IMR-90 (cell line): ENCODE results near the gene CST9. TPM values are rescaled to one million over a fixed set of nuclear protein-coding genes. Genes with fewer than 3 reads are reported as not detected.

Experiments used
- ATAC-seq: fragments of 200-7000 bp; cut with Tn5 transposase; 2 replicates; pipeline ENCODE4 v1.9.1; 2020; ENCODE audit warnings: low read depth, mild to moderate bottlenecking, moderate library complexity
- BruUV-seq: library from RNA; stranded (reverse); fragments of 400-500 nt; replicated peaks from 2 replicates; lab custom pipeline; 2021; lab: Mats Ljungman, UMichigan
- CTCF ChIA-PET: fragments of 300-600 bp; formaldehyde crosslinking; extraction: SDS; loops from one replicate; lab custom pipeline; 2021; ENCODE audit warnings: antibody characterized with exemption; lab: Yijun Ruan, JAX
- POLR2A ChIA-PET: fragments of 300-600 bp; sonication (Branson Sonifier 250); formaldehyde crosslinking; loops from one replicate; lab custom pipeline; 2022; ENCODE audit warnings: antibody characterized with exemption; ENCODE audit not compliant: unreplicated experiment; lab: Charles Lee
- DNase-seq: peaks from one replicate; pipeline ENCODE4 v3.0.0; 2013
- H2AFZ ChIP-seq: replicated peaks from 2 replicates; pipeline ENCODE3; 2013; ENCODE audit warnings: low read length, mild to moderate bottlenecking; ENCODE audit not compliant: poor library complexity
- H2AK5ac ChIP-seq: 2 replicates; pipeline ENCODE4 v1.6.1; 2013; ENCODE audit warnings: low read depth, low read length, inconsistent platforms
- H2AK9ac ChIP-seq: replicated peaks from 2 replicates; pipeline ENCODE3; 2013; ENCODE audit warnings: mild to moderate bottlenecking, low read depth, low read length, moderate library complexity; ENCODE audit not compliant: poor library complexity
- H2BK120ac ChIP-seq: 2 replicates; pipeline ENCODE4 v1.6.1; 2013; ENCODE audit warnings: low read depth, low read length, inconsistent platforms
- H2BK15ac ChIP-seq: 3 replicates; pipeline ENCODE4 v1.6.1; 2013; ENCODE audit warnings: low read depth, low read length, inconsistent platforms
- H2BK20ac ChIP-seq: 2 replicates; pipeline ENCODE4 v1.6.1; 2013; ENCODE audit warnings: low read depth, mild to moderate bottlenecking, inconsistent platforms, low read length, moderate library complexity
- H2BK5ac ChIP-seq: 2 replicates; pipeline ENCODE4 v1.6.1; 2013; ENCODE audit warnings: mild to moderate bottlenecking, low read depth, low read length, inconsistent platforms; ENCODE audit not compliant: poor library complexity, severe bottlenecking
- H3K14ac ChIP-seq: replicated peaks from 2 replicates; pipeline ENCODE4 v1.6.1; 2013; ENCODE audit warnings: low read depth, low read length, inconsistent platforms
- H3K18ac ChIP-seq: 2 replicates; pipeline ENCODE4 v1.6.1; 2013; ENCODE audit warnings: low read depth, low read length, control low read depth
- H3K23ac ChIP-seq: 2 replicates; pipeline ENCODE4 v1.6.1; 2013; ENCODE audit warnings: low read depth, low read length, inconsistent platforms
- H3K27ac ChIP-seq: 2 replicates; pipeline ENCODE4 v1.5.1; 2013; ENCODE audit warnings: mild to moderate bottlenecking, control low read depth, low read length; ENCODE audit not compliant: insufficient read depth
- H3K27me3 ChIP-seq: 2 replicates; pipeline ENCODE4 v1.6.1; 2013; ENCODE audit warnings: low read length; ENCODE audit not compliant: control insufficient read depth, insufficient read depth
- H3K36me3 ChIP-seq: 2 replicates; pipeline ENCODE4 v1.6.1; 2013; ENCODE audit warnings: low read length, mixed read lengths; ENCODE audit not compliant: control insufficient read depth, insufficient read depth
- H3K4ac ChIP-seq: 2 replicates; pipeline ENCODE4 v1.6.1; 2013; ENCODE audit warnings: low read depth, low read length, inconsistent platforms
- H3K4me1 ChIP-seq: 2 replicates; pipeline ENCODE4 v1.6.1; 2013; ENCODE audit warnings: low read length, mixed read lengths; ENCODE audit not compliant: control insufficient read depth, insufficient read depth
- H3K4me2 ChIP-seq: 2 replicates; pipeline ENCODE4 v1.6.1; 2013; ENCODE audit warnings: low read depth, mild to moderate bottlenecking, control low read depth, low read length, moderate library complexity
- H3K4me3 ChIP-seq: 2 replicates; pipeline ENCODE4 v1.5.1; 2013; ENCODE audit warnings: low read depth, mild to moderate bottlenecking, control low read depth, low read length, moderate library complexity; ENCODE audit not compliant: insufficient read depth
- H3K56ac ChIP-seq: 2 replicates; pipeline ENCODE4 v1.6.1; 2013; ENCODE audit warnings: low read length, inconsistent platforms; ENCODE audit not compliant: insufficient read depth; ENCODE audit errors: extremely low read depth
- H3K79me1 ChIP-seq, 2 experiments: 2 replicates each; pipeline ENCODE4 v1.6.1; 2013; ENCODE audit warnings: low read length in 2 of 2, inconsistent platforms in 1 of 2, low read depth in 1 of 2
- H3K9ac ChIP-seq: 2 replicates; pipeline ENCODE4 v1.6.1; 2013; ENCODE audit warnings: low read depth, low read length, control low read depth
- H3K9me1 ChIP-seq: 2 replicates; pipeline ENCODE4 v1.6.1; 2013; ENCODE audit warnings: low read length, inconsistent platforms; ENCODE audit not compliant: insufficient read depth
- H3K9me3 ChIP-seq: 2 replicates; pipeline ENCODE4 v1.6.1; 2013; ENCODE audit warnings: low read length; ENCODE audit not compliant: control insufficient read depth, insufficient read depth
- H4K20me1 ChIP-seq: 2 replicates; pipeline ENCODE4 v1.6.1; 2013; ENCODE audit warnings: low read length, inconsistent platforms; ENCODE audit not compliant: insufficient read depth
- H4K5ac ChIP-seq: 2 replicates; pipeline ENCODE4 v1.6.1; 2013; ENCODE audit warnings: mild to moderate bottlenecking, low read depth, low read length, control low read depth
- H4K8ac ChIP-seq, 2 experiments: 2 replicates each; pipeline ENCODE4 v1.6.1; 2013; ENCODE audit warnings: low read depth in 2 of 2, low read length in 2 of 2, control low read depth in 1 of 2, inconsistent platforms in 1 of 2
- H4K91ac ChIP-seq: 2 replicates; pipeline ENCODE4 v1.6.1; 2013; ENCODE audit warnings: low read depth, low read length, inconsistent platforms; ENCODE audit not compliant: insufficient read depth
- BHLHE40 ChIP-seq: fragments of 150-350 bp; IDR thresholded peaks from 2 replicates; pipeline ENCODE4 v1.6.1; 2016; ENCODE audit warnings: mild to moderate bottlenecking, low read depth, low read length
- MAZ ChIP-seq: IDR thresholded peaks from 2 replicates; pipeline ENCODE4 v1.6.1; 2012; ENCODE audit warnings: low read depth, mild to moderate bottlenecking, low read length, improper control_type of control experiment, moderate library complexity, borderline replicate concordance
- NFE2L2 ChIP-seq: fragments of 150-350 bp; IDR thresholded peaks from 2 replicates; pipeline ENCODE4 v1.6.1; 2016; ENCODE audit warnings: low read depth, mild to moderate bottlenecking, low read length
- POLR2A ChIP-seq: IDR thresholded peaks from 2 replicates; pipeline ENCODE4 v1.6.1; 2012; ENCODE audit warnings: mild to moderate bottlenecking, low read depth, low read length
- RAD21 ChIP-seq: IDR thresholded peaks from 2 replicates; pipeline ENCODE4 v1.6.1; 2012; ENCODE audit warnings: low read length, improper control_type of control experiment
- WGBS, 2 experiments: methylation state at CpG; one replicate each; pipeline versions ENCODE4 v1.1.5 to v1.1.7; 2013; ENCODE audit warnings: missing lambda C conversion rate in 2 of 2; ENCODE audit not compliant: insufficient read length in 1 of 2; ENCODE audit errors: extremely low coverage in 2 of 2; 5-methylcytosine and 5-hydroxymethylcytosine counted together
- dilution Hi-C: fragments of 300-500 bp; cut with HindIII; formaldehyde crosslinking; loops from one replicate; pipeline ENCODE4 v1.14.3; 2018; ENCODE audit warnings: low sequenced_read_pairs; ENCODE audit not compliant: unreplicated experiment
- in situ Hi-C: fragments of 300-500 bp; cut with MboI; formaldehyde crosslinking; loops from 3 replicates; pipeline ENCODE4 v1.14.3; 2019; ENCODE audit warnings: low sequenced_read_pairs, inconsistent platforms, mixed read lengths
- intact Hi-C: fragments of 100-400 bp; cut with micrococcal nuclease; formaldehyde crosslinking; loops from 2 replicates; pipeline ENCODE4 v1.10.0; 2022
- polyA plus RNA-seq, 3 experiments: library from polyadenylated mRNA; depleted of rRNA; stranded (reverse); fragments of >200 nt; gene quantifications; 2 replicates each; pipeline ENCODE4 v1.2.3, GENCODE V29; 2012; ENCODE audit warnings: low replicate concordance in 1 of 3
- total RNA-seq: library from RNA; depleted of rRNA; stranded (reverse); fragments of >200 nt; gene quantifications from 2 replicates; pipeline ENCODE4 v1.2.3, GENCODE V29; 2012

Gene CST9
- total and polyA plus RNA-seq, 2 of the 4 experiments (the other 2 are of a cell fraction): not detected

DNA sequence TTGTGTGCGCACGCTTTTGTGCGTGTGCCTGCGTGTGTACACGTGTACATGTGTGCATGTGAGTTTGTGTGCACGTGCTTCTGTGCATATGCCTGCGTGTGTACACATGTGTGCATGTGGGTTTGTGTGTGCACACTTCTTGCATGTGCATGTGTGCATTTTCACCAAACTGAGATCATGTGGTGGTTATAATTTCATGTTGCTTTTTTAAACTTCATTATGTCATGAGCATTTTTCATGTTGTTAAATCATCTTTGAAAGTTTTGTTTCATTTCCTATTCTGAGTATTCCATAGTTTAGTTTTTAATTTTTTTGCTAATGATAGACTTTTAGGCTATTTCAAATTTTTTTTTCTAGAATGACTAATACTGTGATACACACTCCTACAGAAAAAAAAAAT, 38.4 kb upstream of the CST9 start:
- dilution Hi-C loops: no loop called here

More for the DNA sequence above, 38.4 kb upstream of the CST9 start:
- H4K91ac ChIP-seq: no peak overlapping the region
- H3K18ac ChIP-seq: no peak overlapping the region
- H2BK120ac ChIP-seq: no peak overlapping the region
- no peak overlapping the region for H3K4me2 ChIP-seq
- POLR2A ChIA-PET: no interaction called here
- H3K56ac ChIP-seq: no peak overlapping the region
- H4K5ac ChIP-seq: no peak overlapping the region
- H3K36me3 ChIP-seq: no peaks in the 10 kb centered on the region
- peaks cover 6% of the 10 kb centered on the region for H3K9me1 ChIP-seq
- no peak overlapping the region for H3K4me3 ChIP-seq
- DNase-seq (no peak), ATAC-seq (no peak)
- no peak overlapping the region for H2BK20ac ChIP-seq
- H4K8ac ChIP-seq: no peak overlapping the region
- TF ChIP-seq POLR2A (no peak), RAD21 (no peak), NFE2L2 (no peak), BHLHE40 (no peak), MAZ (no peak)
- H3K9ac ChIP-seq: no peak overlapping the region
- 98 to 100% methylated on average over 1 to 5 of the region's 7 CpGs for WGBS, 2 experiments
- peaks cover 7% of the 10 kb centered on the region for H3K4me1 ChIP-seq
- CTCF ChIA-PET: interaction anchor here (1.0 kb wide), 1 partner anchor 25 kb away, joined by 3 read pairs; no protein-coding TSS in a partner anchor
- H3K23ac ChIP-seq: no peak overlapping the region
- H2BK5ac ChIP-seq: no peak overlapping the region
- H3K4ac ChIP-seq: no peak overlapping the region
- no peaks in the 10 kb centered on the region for H3K27me3 ChIP-seq
- no peak overlapping the region for H2AK9ac ChIP-seq
- no peak overlapping the region for H2AK5ac ChIP-seq
- H2BK15ac ChIP-seq: no peak overlapping the region
- no peaks in the 10 kb centered on the region for H3K9me3 ChIP-seq
- in situ Hi-C loops (loop anchor here (25.0 kb wide), 2 partner anchors 1618 to 1768 kb away; partner anchors contain the start of gene GINS1), intact Hi-C loops (no loop called here)
- no peak overlapping the region for H3K14ac ChIP-seq
- no peak overlapping the region for H3K27ac ChIP-seq
- H4K20me1 ChIP-seq: no peaks in the 10 kb centered on the region; the same call in 1 of the 2 replicates
- H3K79me1 ChIP-seq: no peaks in the 10 kb centered on the region
- no TSS peak for BruUV-seq
- no peak overlapping the region for H2AFZ ChIP-seq
